Karpas-422 (cell line): ENCODE measurements around the gene BANF1. TPM values are rescaled to one million over a fixed set of nuclear protein-coding genes. Genes with fewer than 3 reads are reported as not detected.
A peak's percentile ranks its signal among the peaks of the same experiment; 100 is the strongest.

Experiments used
- DNase-seq: peaks from one replicate; pipeline ENCODE4 v3.0.0-alpha.2; 2015
- H2AFZ ChIP-seq: fragments of 200-600 bp; sonication (generic); 2 replicates; pipeline ENCODE4 v1.6.1; 2014; ENCODE audit warnings: antibody characterized with exemption, low read length, mixed read lengths
- H3K27ac ChIP-seq: fragments of 200-600 bp; sonication (generic); 2 replicates; pipeline ENCODE4 v1.5.1; 2014; ENCODE audit warnings: mild to moderate bottlenecking, low read length, moderate library complexity
- H3K27me3 ChIP-seq: fragments of 200-600 bp; sonication (generic); 2 replicates; pipeline ENCODE4 v1.6.1; 2014; ENCODE audit warnings: low read length, mixed read lengths
- H3K36me3 ChIP-seq: fragments of 200-600 bp; sonication (generic); 2 replicates; pipeline ENCODE4 v1.6.1; 2014; ENCODE audit warnings: low read length, mixed read lengths; ENCODE audit not compliant: insufficient read depth
- H3K4me1 ChIP-seq: fragments of 200-600 bp; sonication (generic); 2 replicates; pipeline ENCODE4 v1.6.1; 2014; ENCODE audit warnings: mild to moderate bottlenecking, low read length, mixed read lengths
- H3K4me2 ChIP-seq: fragments of 200-600 bp; sonication (generic); 2 replicates; pipeline ENCODE4 v1.6.1; 2014; ENCODE audit warnings: low read length, low read depth, mild to moderate bottlenecking; ENCODE audit not compliant: poor library complexity, severe bottlenecking
- H3K4me3 ChIP-seq: fragments of 200-600 bp; sonication (generic); 2 replicates; pipeline ENCODE4 v1.5.1; 2014; ENCODE audit warnings: mild to moderate bottlenecking, antibody characterized with exemption, low read length, mixed read lengths
- H3K79me2 ChIP-seq: fragments of 200-600 bp; sonication (generic); 2 replicates; pipeline ENCODE4 v1.6.1; 2014; ENCODE audit warnings: mild to moderate bottlenecking, low read length, mixed read lengths
- H3K9ac ChIP-seq: fragments of 200-600 bp; sonication (generic); 2 replicates; pipeline ENCODE4 v1.6.0; 2014; ENCODE audit warnings: low read length
- H3K9me2 ChIP-seq: fragments of 200-600 bp; sonication (generic), shearing (Covaris generic); replicated peaks from 2 replicates; pipeline ENCODE4 v1.6.0; 2014; ENCODE audit warnings: mild to moderate bottlenecking, low read length, moderate library complexity; ENCODE audit not compliant: insufficient read depth
- H3K9me3 ChIP-seq: fragments of 300-700, 200-600 bp; sonication (generic); 2 replicates; pipeline ENCODE4 v1.6.1; 2014; ENCODE audit warnings: low read length, mixed read lengths
- H4K20me1 ChIP-seq: fragments of 200-600 bp; sonication (generic); 2 replicates; pipeline ENCODE4 v1.6.1; 2014; ENCODE audit warnings: mild to moderate bottlenecking, antibody characterized with exemption, low read length, low read depth; ENCODE audit not compliant: insufficient read depth
- total RNA-seq: library from RNA; depleted of rRNA; stranded (reverse); fragments of >200 nt; shearing (Covaris generic); gene quantifications from 2 replicates; pipeline ENCODE4 v1.2.3, GENCODE V29; 2014; ENCODE audit warnings: low replicate concordance

BANF1 gene
- total RNA-seq, 1 experiment from 2014 or later = 84.2 TPM

- no peaks in the 10 kb centered on the region for H3K9me3 ChIP-seq
- no peak overlapping the region for H3K4me2 ChIP-seq
- no peaks in the 10 kb centered on the region for H3K36me3 ChIP-seq
- H3K4me1 ChIP-seq = peaks cover 34% of the 10 kb centered on the region
- H3K27ac ChIP-seq = no peak overlapping the region
- H3K79me2 ChIP-seq = no peaks in the 10 kb centered on the region
- no peaks in the 10 kb centered on the region for H3K9me2 ChIP-seq
- no peak overlapping the region for H2AFZ ChIP-seq
- no peaks in the 10 kb centered on the region for H3K27me3 ChIP-seq
- H4K20me1 ChIP-seq = no peaks in the 10 kb centered on the region
- no peak overlapping the region for H3K4me3 ChIP-seq
- DNase-seq = no peak
- H3K9ac ChIP-seq = no peak overlapping the region
Measured at GRCh38 chr11:66046901-66047300, 44.6 kb downstream of the BANF1 start.

- Histone ChIP-seq H3K4me3 (no peak overlapping the region), H3K9ac (peak overlapping the region; percentile 9; the same call in 1 of the 2 replicates), H3K79me2 (peaks cover 6% of the 10 kb centered on the region), H3K36me3 (no peaks in the 10 kb centered on the region), H3K9me3 (no peaks in the 10 kb centered on the region), H3K4me2 (no peak overlapping the region), H4K20me1 (peaks cover 3% of the 10 kb centered on the region; the same call in 1 of the 2 replicates), H3K27me3 (no peaks in the 10 kb centered on the region), H2AFZ (no peak overlapping the region), H3K27ac (no peak overlapping the region), H3K4me1 (peaks cover 34% of the 10 kb centered on the region), H3K9me2 (no peaks in the 10 kb centered on the region)
- DNase-seq = no peak
Measured at GRCh38 chr11:66047541-66048365, 45.5 kb downstream of the BANF1 start.

- Histone ChIP-seq H3K9ac (peak within 1 kb of the TSS; percentile 9; the same call in 1 of the 2 replicates), H3K9me3 (no peaks in the 10 kb centered on the region), H4K20me1 (peaks cover 9% of the 10 kb centered on the region), H2AFZ (no peak within 1 kb of the TSS), H3K4me3 (no peak within 1 kb of the TSS), H3K36me3 (peaks cover 5% of the 10 kb centered on the region; the same call in 1 of the 2 replicates), H3K79me2 (peaks cover 16% of the 10 kb centered on the region), H3K27me3 (no peaks in the 10 kb centered on the region), H3K9me2 (no peaks in the 10 kb centered on the region), H3K27ac (no peak within 1 kb of the TSS), H3K4me1 (peaks cover 43% of the 10 kb centered on the region), H3K4me2 (no peak within 1 kb of the TSS)
- no peak for DNase-seq
Measured at GRCh38 chr11:66048547-66049323, 46.4 kb downstream of the BANF1 start, which contains the start of gene GAL3ST3. TSS of gene GAL3ST3 (minus strand) at chr11:66049161. CDS start at chr11:66045415, 3,746 bp downstream.

GRCh38 chr11:66050581-66051231 lies 48.4 kb downstream of the BANF1 start:
- Histone ChIP-seq H2AFZ (peak overlapping the region; percentile 33; the same call in 1 of the 2 replicates), H3K4me1 (peaks cover 28% of the 10 kb centered on the region), H3K36me3 (peaks cover 20% of the 10 kb centered on the region; the same call in 1 of the 2 replicates), H3K9ac (peak overlapping the region; percentile 75), H3K27ac (no peak overlapping the region), H4K20me1 (peaks cover 12% of the 10 kb centered on the region), H3K79me2 (peaks cover 34% of the 10 kb centered on the region), H3K9me3 (no peaks in the 10 kb centered on the region), H3K9me2 (no peaks in the 10 kb centered on the region), H3K4me2 (peak overlapping the region; percentile 85), H3K4me3 (peak overlapping the region; percentile 98), H3K27me3 (no peaks in the 10 kb centered on the region)
- no peak for DNase-seq

GRCh38 chr11:66051371-66051765 lies 49.1 kb downstream of the BANF1 start:
- Histone ChIP-seq H3K27me3 (no peaks in the 10 kb centered on the region), H4K20me1 (peaks cover 12% of the 10 kb centered on the region), H3K4me3 (peak overlapping the region; percentile 98), H3K4me2 (peak overlapping the region; percentile 85), H3K79me2 (peaks cover 37% of the 10 kb centered on the region), H3K27ac (peak overlapping the region; percentile 60), H2AFZ (peak overlapping the region; percentile 33; the same call in 1 of the 2 replicates), H3K9me3 (no peaks in the 10 kb centered on the region), H3K9me2 (no peaks in the 10 kb centered on the region), H3K36me3 (peaks cover 24% of the 10 kb centered on the region; the same call in 1 of the 2 replicates), H3K4me1 (peaks cover 26% of the 10 kb centered on the region), H3K9ac (peak overlapping the region; percentile 75)
- peak; percentile 52 for DNase-seq

GRCh38 chr11:66051766-66052663 lies 49.7 kb downstream of the BANF1 start, which contains the start of gene SF3B2:
TSS of gene SF3B2 (plus strand) at chr11:66052364. CDS start at chr11:66052385, 21 bp downstream.
- Histone ChIP-seq H3K9me2 (no peaks in the 10 kb centered on the region), H3K27me3 (no peaks in the 10 kb centered on the region), H4K20me1 (peaks cover 12% of the 10 kb centered on the region), H3K4me3 (peak within 1 kb of the TSS; percentile 98), H3K9ac (peak within 1 kb of the TSS; percentile 98), H3K4me1 (peaks cover 26% of the 10 kb centered on the region), H3K4me2 (peak within 1 kb of the TSS; percentile 93), H3K27ac (peak within 1 kb of the TSS; percentile 60), H3K79me2 (peaks cover 40% of the 10 kb centered on the region), H3K36me3 (peaks cover 30% of the 10 kb centered on the region; the same call in 1 of the 2 replicates), H3K9me3 (no peaks in the 10 kb centered on the region), H2AFZ (peak within 1 kb of the TSS; percentile 33; the same call in 1 of the 2 replicates)
- peak; percentile 99 for DNase-seq

GRCh38 chr11:66052664-66052982 lies 50.3 kb downstream of the BANF1 start:
- peak overlapping the region; percentile 48 for H3K27ac ChIP-seq
- DNase-seq = no peak
- peak overlapping the region; percentile 98 for H3K9ac ChIP-seq
- peaks cover 40% of the 10 kb centered on the region for H3K79me2 ChIP-seq
- H3K9me3 ChIP-seq = no peaks in the 10 kb centered on the region
- H2AFZ ChIP-seq = no peak overlapping the region; the same call in 1 of the 2 replicates
- H3K27me3 ChIP-seq = no peaks in the 10 kb centered on the region
- peaks cover 33% of the 10 kb centered on the region; the same call in 1 of the 2 replicates for H3K36me3 ChIP-seq
- H4K20me1 ChIP-seq = peaks cover 12% of the 10 kb centered on the region
- H3K4me3 ChIP-seq = peak overlapping the region; percentile 98
- H3K4me1 ChIP-seq = peaks cover 26% of the 10 kb centered on the region
- H3K4me2 ChIP-seq = peak overlapping the region; percentile 93
- no peaks in the 10 kb centered on the region for H3K9me2 ChIP-seq
